Activated CD8-positive, alpha-beta memory T cell treated with anti-CD3 and anti-CD28 coated beads, Interleukin-2, amount 50 U/mL, for 24 hours (primary cell): ENCODE data around the gene FAM163A.
"Not testable (repeated sequence)": the region's sequence is repeated elsewhere in the genome, so short reads cannot be mapped to it uniquely, and the experiment has no call there.

ENCODE experiments used
- DNase-seq: peaks from one replicate; pipeline ENCODE4 v3.0.0-alpha.2; 2020; ENCODE audit errors: extremely low read depth

FAM163A gene

GRCh38 chr1:179793281-179793680, 50.2 kb downstream of the FAM163A start:
- DNase-seq, result no peak

- no peak for DNase-seq
Observed at GRCh38 chr1:179794146-179794545, 51.1 kb downstream of the FAM163A start.

GRCh38 chr1:179794669-179795068, 51.6 kb downstream of the FAM163A start:
- no peak for DNase-seq

- no peak for DNase-seq
Observed at GRCh38 chr1:179798213-179798863, 55.2 kb downstream of the FAM163A start.

- DNase-seq, result no peak
Observed at GRCh38 chr1:179798864-179799516, 55.9 kb downstream of the FAM163A start.

- DNase-seq, result no peak
Observed at GRCh38 chr1:179800481-179800880, 57.4 kb downstream of the FAM163A start.

GRCh38 chr1:179803104-179803503, 60.0 kb downstream of the FAM163A start:
- DNase-seq, result no peak

GRCh38 chr1:179803918-179804317, 60.8 kb downstream of the FAM163A start:
- no peak for DNase-seq

- not testable (repeated sequence) for DNase-seq
Observed at GRCh38 chr1:179804417-179804816, 61.3 kb downstream of the FAM163A start.

GRCh38 chr1:179805291-179806195, 62.5 kb downstream of the FAM163A start:
- DNase-seq, result no peak

- DNase-seq, result no peak
Observed at GRCh38 chr1:179806333-179806732, 63.2 kb downstream of the FAM163A start.

GRCh38 chr1:179807291-179807690, 64.2 kb downstream of the FAM163A start:
- DNase-seq, result no peak

- no peak for DNase-seq
Observed at GRCh38 chr1:179807691-179808485, 64.8 kb downstream of the FAM163A start.

GRCh38 chr1:179808503-179808902, 65.4 kb downstream of the FAM163A start:
- no peak for DNase-seq

GRCh38 chr1:179809506-179810366, 66.6 kb downstream of the FAM163A start:
- DNase-seq, result peak; percentile 38

- no peak for DNase-seq
Observed at GRCh38 chr1:179810367-179810715, 67.2 kb downstream of the FAM163A start.

- DNase-seq, result no peak
Observed at GRCh38 chr1:179812501-179813292, 69.6 kb downstream of the FAM163A start.

- DNase-seq, result no peak
Observed at GRCh38 chr1:179813626-179814545, 70.8 kb downstream of the FAM163A start.

- no peak for DNase-seq
Observed at GRCh38 chr1:179814546-179814838, 71.4 kb downstream of the FAM163A start.
